HEK293T (cell line): Measurements from ENCODE around the gene ZNF665.
"Not testable (repeated sequence)": the region's sequence is repeated elsewhere in the genome, so short reads cannot be mapped to it uniquely, and the experiment has no call there.

Experiments
- CTCF ChIA-PET: fragments of 350-600 bp; formaldehyde crosslinking; extraction: SDS; loops from one replicate; lab custom pipeline; 2021; ENCODE audit warnings: antibody characterized with exemption, inconsistent platforms; lab: Yijun Ruan, JAX
- POLR2A ChIA-PET: fragments of 350-600 bp; formaldehyde crosslinking; extraction: SDS; loops from one replicate; lab custom pipeline; 2020; ENCODE audit warnings: antibody characterized with exemption, inconsistent platforms; lab: Yijun Ruan, JAX
- DNase-seq: peaks from one replicate; pipeline ENCODE4 v3.0.0; 2012; ENCODE audit warnings: mixed read lengths; ENCODE audit errors: extremely low spot score
- ARNT ChIP-seq: fragments of 450-650 bp; IDR thresholded peaks from 2 replicates; pipeline ENCODE4 v1.6.1; 2017; ENCODE audit warnings: mild to moderate bottlenecking
- BHLHE40 ChIP-seq: fragments of 450-650 bp; IDR thresholded peaks from 2 replicates; pipeline ENCODE4 v1.6.1; 2016; ENCODE audit warnings: mild to moderate bottlenecking, moderate library complexity, borderline replicate concordance
- CTBP1 ChIP-seq: fragments of 450-650 bp; IDR thresholded peaks from 2 replicates; pipeline ENCODE4 v1.6.1; 2016; ENCODE audit warnings: borderline replicate concordance
- ELF4 ChIP-seq: fragments of 450-650 bp; IDR thresholded peaks from 2 replicates; pipeline ENCODE4 v1.6.1; 2017; ENCODE audit warnings: antibody characterized with exemption
- FOXA1 ChIP-seq: fragments of 450-650 bp; IDR thresholded peaks from 2 replicates; pipeline ENCODE4 v1.6.1; 2016; ENCODE audit warnings: mild to moderate bottlenecking
- FOXK2 ChIP-seq: fragments of 450-650 bp; IDR thresholded peaks from 2 replicates; pipeline ENCODE4 v1.6.1; 2016; ENCODE audit warnings: mild to moderate bottlenecking
- FOXM1 ChIP-seq: fragments of 450-650 bp; IDR thresholded peaks from 2 replicates; pipeline ENCODE4 v1.6.1; 2017; ENCODE audit warnings: mild to moderate bottlenecking, borderline replicate concordance
- HDGF ChIP-seq: fragments of 450-650 bp; IDR thresholded peaks from 2 replicates; pipeline ENCODE4 v1.6.1; 2017; ENCODE audit warnings: antibody characterized with exemption, borderline replicate concordance
- L3MBTL2 ChIP-seq: fragments of 450-650 bp; conservative IDR thresholded peaks from 2 replicates; pipeline ENCODE4 v1.6.1; 2016; ENCODE audit warnings: mild to moderate bottlenecking
- LEF1 ChIP-seq: fragments of 450-650 bp; IDR thresholded peaks from 2 replicates; pipeline ENCODE4 v1.6.1; 2017; ENCODE audit warnings: mild to moderate bottlenecking, borderline replicate concordance
- NFRKB ChIP-seq: fragments of 450-650 bp; IDR thresholded peaks from 2 replicates; pipeline ENCODE4 v1.6.1; 2016; ENCODE audit warnings: mild to moderate bottlenecking, moderate library complexity
- PKNOX1 ChIP-seq: fragments of 450-650 bp; IDR thresholded peaks from 2 replicates; pipeline ENCODE4 v1.6.1; 2016
- SP1 ChIP-seq: fragments of 450-650 bp; IDR thresholded peaks from 2 replicates; pipeline ENCODE4 v1.6.1; 2017
- SUZ12 ChIP-seq: fragments of 450-650 bp; IDR thresholded peaks from 2 replicates; pipeline ENCODE4 v1.6.1; 2016; ENCODE audit warnings: mild to moderate bottlenecking
- TARDBP ChIP-seq: fragments of 450-650 bp; IDR thresholded peaks from 2 replicates; pipeline ENCODE4 v1.6.1; 2016
- ZNF384 ChIP-seq: fragments of 450-650 bp; IDR thresholded peaks from 2 replicates; pipeline ENCODE4 v1.6.1; 2016

ZNF665 gene

GRCh38 chr19:53192771-53193534, at the start of gene ZNF665:
Gene ZNF665 (minus strand): TSS chr19:53193358. CDS start chr19:53182898, 10,460 bp downstream.
- ChIA-PET POLR2A (no interaction called here), CTCF (no interaction called here)
- TF ChIP-seq SP1 (no peak), NFRKB (no peak), ELF4 (no peak), ARNT (no peak), HDGF (no peak), BHLHE40 (no peak), L3MBTL2 (no peak), TARDBP (no peak), CTBP1 (no peak), FOXA1 (no peak), LEF1 (no peak), SUZ12 (no peak), FOXK2 (no peak), FOXM1 (no peak), ZNF384 (no peak)
- DNase-seq = no peak

GRCh38 chr19:53237114-53237777, 44.1 kb upstream of the ZNF665 start:
- no peak for DNase-seq
- no peak for TF ChIP-seq SP1
- no peak for TF ChIP-seq TARDBP
- TF ChIP-seq FOXK2 = no peak
- TF ChIP-seq BHLHE40 = no peak
- TF ChIP-seq FOXM1 = no peak
- no peak for TF ChIP-seq PKNOX1
- TF ChIP-seq ARNT = no peak
- TF ChIP-seq CTBP1 = no peak
- TF ChIP-seq NFRKB = no peak
- no peak for TF ChIP-seq ZNF384
- TF ChIP-seq HDGF = no peak
- no peak for TF ChIP-seq L3MBTL2
- TF ChIP-seq LEF1 = no peak
- no peak for TF ChIP-seq ELF4
- ChIA-PET POLR2A (no interaction called here), CTCF (no interaction called here)

GRCh38 chr19:53224606-53225005, 31.4 kb upstream of the ZNF665 start:
- POLR2A ChIA-PET = no interaction called here
- no peak for DNase-seq
- CTCF ChIA-PET = no interaction called here
- TF ChIP-seq SUZ12 = no peak
- TF ChIP-seq PKNOX1 = no peak
- TF ChIP-seq FOXM1 = no peak
- TF ChIP-seq HDGF = no peak
- TF ChIP-seq FOXK2 = no peak
- no peak for TF ChIP-seq TARDBP
- no peak for TF ChIP-seq ZNF384
- no peak for TF ChIP-seq BHLHE40
- TF ChIP-seq SP1 = no peak
- TF ChIP-seq NFRKB = no peak
- TF ChIP-seq ARNT = no peak
- TF ChIP-seq L3MBTL2 = no peak
- no peak for TF ChIP-seq FOXA1
- no peak for TF ChIP-seq ELF4
- no peak for TF ChIP-seq LEF1
- no peak for TF ChIP-seq CTBP1

- POLR2A ChIA-PET, CTCF ChIA-PET, DNase-seq: not testable (repeated sequence)
Measured at GRCh38 chr19:53222716-53223115, 29.6 kb upstream of the ZNF665 start.

GRCh38 chr19:53212703-53213320, 19.7 kb upstream of the ZNF665 start:
- CTCF ChIA-PET = no interaction called here
- POLR2A ChIA-PET = no interaction called here
- no peak for TF ChIP-seq FOXM1
- TF ChIP-seq TARDBP = no peak
- TF ChIP-seq BHLHE40 = no peak
- TF ChIP-seq PKNOX1 = no peak
- no peak for TF ChIP-seq ELF4
- no peak for TF ChIP-seq CTBP1
- no peak for TF ChIP-seq ZNF384
- no peak for TF ChIP-seq SP1
- no peak for TF ChIP-seq SUZ12
- no peak for TF ChIP-seq FOXK2
- no peak for TF ChIP-seq HDGF
- no peak for TF ChIP-seq NFRKB
- TF ChIP-seq L3MBTL2 = no peak
- TF ChIP-seq ARNT = no peak
- TF ChIP-seq FOXA1 = no peak
- TF ChIP-seq LEF1 = no peak
- DNase-seq = no peak

- DNase-seq, CTCF ChIA-PET, POLR2A ChIA-PET: not testable (repeated sequence)
Measured at GRCh38 chr19:53211554-53211953, 18.4 kb upstream of the ZNF665 start.
